H1 (cell line): ENCODE data around the gene DIS3L. TPM values are rescaled to one million over a fixed set of nuclear protein-coding genes. Genes with fewer than 3 reads are reported as not detected.

Experiments used
- CTCF ChIA-PET: fragments of 300-600 bp; sonication (Branson Sonifier 250); formaldehyde crosslinking; loops from one replicate; lab custom pipeline; 2021; ENCODE audit not compliant: partially characterized antibody; lab: Charles Lee
- POLR2A ChIA-PET: fragments of 300-600 bp; sonication (Branson Sonifier 250); formaldehyde crosslinking; loops from one replicate; lab custom pipeline; 2021; ENCODE audit warnings: inconsistent platforms; ENCODE audit not compliant: partially characterized antibody; lab: Charles Lee
- DNase-seq, 2 experiments: peaks; one replicate each; pipeline versions ENCODE4 v3.0.0 to v3.0.0-alpha.2; 2010 to 2022; ENCODE audit warnings: low spot score in 2 of 2, low read depth in 1 of 2, mixed read lengths in 1 of 2
- FAIRE-seq: peaks from 2 replicates; lab custom pipeline; 2011; peaks lifted over from hg19 to GRCh38; lab: Jason Lieb, UNC
- H2AFZ ChIP-seq: 2 replicates; pipeline ENCODE4 v1.8.1; 2012; ENCODE audit warnings: low read length, inconsistent platforms
- H2AK5ac ChIP-seq: 2 replicates; pipeline ENCODE4 v1.6.1; 2013; ENCODE audit warnings: low read depth, low read length
- H2BK120ac ChIP-seq: replicated peaks from 2 replicates; pipeline ENCODE3; 2013; ENCODE audit warnings: low read depth, low read length, inconsistent platforms
- H2BK12ac ChIP-seq: 2 replicates; pipeline ENCODE4 v1.6.1; 2013; ENCODE audit warnings: low read depth, low read length
- H2BK15ac ChIP-seq: 2 replicates; pipeline ENCODE4 v1.6.1; 2013; ENCODE audit warnings: low read length
- H2BK20ac ChIP-seq: 2 replicates; pipeline ENCODE4 v1.6.1; 2013; ENCODE audit warnings: low read length
- H2BK5ac ChIP-seq: 2 replicates; pipeline ENCODE4 v1.6.1; 2013; ENCODE audit warnings: low read depth, low read length
- H3K14ac ChIP-seq: 2 replicates; pipeline ENCODE4 v1.6.1; 2013; ENCODE audit warnings: inconsistent platforms; ENCODE audit not compliant: insufficient read length
- H3K18ac ChIP-seq: 2 replicates; pipeline ENCODE4 v1.6.1; 2013; ENCODE audit warnings: low read length; ENCODE audit errors: extremely low read depth
- H3K23ac ChIP-seq: 2 replicates; pipeline ENCODE4 v1.6.1; 2013; ENCODE audit warnings: inconsistent platforms; ENCODE audit not compliant: insufficient read length
- H3K23me2 ChIP-seq: 2 replicates; pipeline ENCODE4 v1.6.1; 2013; ENCODE audit warnings: low read depth, low read length
- H3K27ac ChIP-seq: 2 replicates; pipeline ENCODE4 v1.6.1; 2011; ENCODE audit warnings: low read depth, low read length, inconsistent platforms
- H3K27me3 ChIP-seq, 4 experiments: replicated peaks in 1 of 4; 1 replicate in 1 of 4; 2 replicates in 3 of 4; pipeline versions ENCODE4 v1.6.1 to v1.8.1; 2011 to 2013; ENCODE audit warnings: low read length in 3 of 4, mild to moderate bottlenecking in 3 of 4, inconsistent platforms in 2 of 4, mixed read lengths in 2 of 4, moderate library complexity in 1 of 4; ENCODE audit not compliant: control insufficient read depth in 3 of 4, insufficient read depth in 3 of 4; ENCODE audit errors: extremely low read depth in 1 of 4
- H3K36me3 ChIP-seq, 4 experiments: 2 replicates each; pipeline versions ENCODE4 v1.6.1 to v1.8.1; 2011 to 2013; ENCODE audit warnings: mild to moderate bottlenecking in 4 of 4, low read length in 3 of 4, moderate library complexity in 2 of 4, control low read depth in 1 of 4, inconsistent platforms in 1 of 4; ENCODE audit not compliant: insufficient read depth in 4 of 4, control insufficient read depth in 2 of 4
- H3K4ac ChIP-seq: replicated peaks from 2 replicates; pipeline ENCODE3; 2013; ENCODE audit warnings: low read length, low read depth, mixed read lengths, inconsistent platforms; ENCODE audit not compliant: insufficient read length
- H3K4me1 ChIP-seq, 4 experiments: replicated peaks in 1 of 4; 1 replicate in 1 of 4; 2 replicates in 3 of 4; pipeline versions ENCODE4 v1.6.1 to v1.8.1; 2011 to 2013; ENCODE audit warnings: low read length in 3 of 4, inconsistent platforms in 2 of 4, mixed read lengths in 1 of 4; ENCODE audit not compliant: insufficient read depth in 4 of 4, control insufficient read depth in 3 of 4
- H3K4me2 ChIP-seq, 2 experiments: 2 replicates each; pipeline versions ENCODE4 v1.6.1 to v1.8.1; 2011 to 2013; ENCODE audit warnings: low read depth in 2 of 2, low read length in 2 of 2, control low read depth in 1 of 2, inconsistent platforms in 1 of 2, mild to moderate bottlenecking in 1 of 2; ENCODE audit not compliant: insufficient read depth in 1 of 2
- H3K4me3 ChIP-seq, 4 experiments: fragments of 200-600, 300-600 bp in 1 of 4; sonication (generic), shearing (Covaris generic), sonication (Bioruptor Twin) in 1 of 4; 2 replicates each; pipeline versions ENCODE4 v1.5.1 to v1.8.1; 2011 to 2016; ENCODE audit warnings: low read length in 4 of 4, low read depth in 3 of 4, control low read depth in 2 of 4, inconsistent platforms in 2 of 4, mild to moderate bottlenecking in 2 of 4, mixed read lengths in 1 of 4, moderate library complexity in 1 of 4; ENCODE audit not compliant: insufficient read depth in 2 of 4; ENCODE audit errors: extremely low read depth in 1 of 4
- H3K56ac ChIP-seq: replicated peaks from 2 replicates; pipeline ENCODE3; 2013; ENCODE audit warnings: low read depth, mild to moderate bottlenecking, mixed read lengths, low read length, inconsistent platforms; ENCODE audit not compliant: insufficient read length
- H3K79me1 ChIP-seq: 2 replicates; pipeline ENCODE4 v1.6.1; 2013; ENCODE audit warnings: low read depth, low read length, control low read depth
- H3K79me2 ChIP-seq, 2 experiments: 2 replicates each; pipeline versions ENCODE4 v1.6.1 to v1.8.1; 2012 to 2013; ENCODE audit warnings: low read length in 2 of 2, mild to moderate bottlenecking in 2 of 2, inconsistent platforms in 1 of 2; ENCODE audit not compliant: insufficient read depth in 2 of 2, control insufficient read depth in 1 of 2
- H3K9ac ChIP-seq, 4 experiments: replicated peaks in 1 of 4; 1 replicate in 1 of 4; 2 replicates in 3 of 4; pipeline versions ENCODE4 v1.6.1 to v1.8.1; 2011 to 2013; ENCODE audit warnings: low read depth in 3 of 4, low read length in 3 of 4, control low read depth in 2 of 4, mild to moderate bottlenecking in 2 of 4, moderate library complexity in 2 of 4, inconsistent platforms in 1 of 4; ENCODE audit errors: extremely low read depth in 1 of 4
- H3K9me3 ChIP-seq, 2 experiments: 2 replicates each; pipeline versions ENCODE4 v1.6.1 to v1.8.1; 2012 to 2013; ENCODE audit warnings: mild to moderate bottlenecking in 2 of 2, moderate library complexity in 2 of 2, control low read depth in 1 of 2, inconsistent platforms in 1 of 2, low read depth in 1 of 2, low read length in 1 of 2, mixed read lengths in 1 of 2; ENCODE audit not compliant: insufficient read depth in 2 of 2
- H4K20me1 ChIP-seq, 2 experiments: replicated peaks in 1 of 2; 2 replicates each; pipeline versions ENCODE3 to v1.8.1; 2011 to 2013; ENCODE audit warnings: inconsistent platforms in 2 of 2, low read length in 2 of 2, mild to moderate bottlenecking in 1 of 2; ENCODE audit not compliant: insufficient read depth in 2 of 2, control insufficient read depth in 1 of 2
- H4K5ac ChIP-seq: 2 replicates; pipeline ENCODE4 v1.6.1; 2013; ENCODE audit warnings: low read length, low read depth, mixed read lengths, inconsistent platforms; ENCODE audit not compliant: insufficient read length
- H4K8ac ChIP-seq: 2 replicates; pipeline ENCODE4 v1.8.0; 2013; ENCODE audit warnings: mild to moderate bottlenecking, moderate library complexity, low read length, inconsistent platforms; ENCODE audit not compliant: insufficient read depth; ENCODE audit errors: extremely low read depth
- H4K91ac ChIP-seq: replicated peaks from 2 replicates; pipeline ENCODE3; 2013; ENCODE audit warnings: low read length, mixed read lengths, inconsistent platforms; ENCODE audit not compliant: insufficient read length
- WGBS, 2 experiments: shearing (Covaris generic) in 1 of 2; methylation state at CpG; one replicate each; pipeline versions ENCODE4 v1.1.6 to v1.1.7; 2013 to 2015; ENCODE audit warnings: low lambda C conversion rate in 2 of 2, mixed read lengths in 2 of 2, inconsistent platforms in 1 of 2, low coverage in 1 of 2, missing lambda C conversion rate in 1 of 2; ENCODE audit not compliant: insufficient replicate concordance in 2 of 2, insufficient coverage in 1 of 2, insufficient read length in 1 of 2; ENCODE audit errors: extremely low coverage in 1 of 2, missing lambda C conversion rate in 1 of 2; 5-methylcytosine and 5-hydroxymethylcytosine counted together
- polyA plus RNA-seq, 7 experiments: library from polyadenylated mRNA; depleted of rRNA in 3 of 7; stranded (reverse) in 5 of 7; unstranded in 2 of 7; fragments of >200 nt in 5 of 7; fragments of 200-250 nt in 2 of 7; gene quantifications; 1 replicate in 5 of 7; 2 replicates in 1 of 7; 4 replicates in 1 of 7; pipeline versions ENCODE4 v1.2.1 to v1.2.3, GENCODE V29; 2011 to 2013; ENCODE audit warnings: missing spikeins in 2 of 7, mixed read lengths in 2 of 7
- total RNA-seq: library from RNA; stranded (reverse); fragmentation: NEBNext Ultra II Directional; extraction: Animal tissue kit (Norgen Biotek cat#: 25700); gene quantifications from 2 replicates; pipeline ENCODE4 v1.2.1, GENCODE V29; 2021

Gene DIS3L
- total and polyA plus RNA-seq, 2 of the 8 experiments (the other 6 are each of a cell fraction or from before 2014, with no cell fraction given), result 8.7 to 25.0 TPM

GRCh38 chr15:66292571-66293418 lies 573 bp upstream of the DIS3L start:
- ChIA-PET POLR2A (interaction anchor here (0.6 to 3.4 kb wide), 9 partner anchors 8 to 212 kb away, joined by 3 to 20 read pairs (median 4); partner anchors contain the start of genes RPL4, SNAPC5 and ZWILCH), CTCF (interaction anchor here (0.5 to 2.0 kb wide), 7 partner anchors 9 to 445 kb away, joined by 3 to 6 read pairs (median 4); no protein-coding TSS in a partner anchor)
- H2BK12ac ChIP-seq, result no peak overlapping the region; the same call in 1 of the 2 replicates
- DNase-seq (no peak), FAIRE-seq (no peak)
- H3K4me2 ChIP-seq, result peak overlapping the region; percentile 81 to 88
- H3K14ac ChIP-seq, result no peak overlapping the region
- 47% methylated on average over 22 of the region's 22 CpGs; no CpG with 5 or more reads in 1 of the 2 experiments for WGBS, 2 experiments
- no peaks in the 10 kb centered on the region; the same call in 1 of the 2 replicates for H3K79me1 ChIP-seq
- H3K23me2 ChIP-seq, result peaks cover 2% of the 10 kb centered on the region; the same call in 1 of the 2 replicates
- no peak overlapping the region for H3K4ac ChIP-seq
- peaks cover 0 to 4% of the 10 kb centered on the region in 2 experiments; a peak in 1 of 4 replicates for H3K79me2 ChIP-seq
- H3K4me1 ChIP-seq, result peaks cover 6 to 12% (median 7%) of the 10 kb centered on the region in 4 experiments; a peak in 6 of 7 replicates
- 0 out of 2 replicates have a peak overlapping the region, but pooled peaks have one; percentile 79 for H2BK5ac ChIP-seq
- no peaks in the 10 kb centered on the region for H3K9me3 ChIP-seq
- no peaks in the 10 kb centered on the region for H3K36me3 ChIP-seq
- peak overlapping the region; percentile 47 for H2BK120ac ChIP-seq
- peak overlapping the region; percentile 92 for H3K18ac ChIP-seq
- H4K8ac ChIP-seq, result peak overlapping the region; percentile 88
- H2BK20ac ChIP-seq, result no peak overlapping the region
- H3K27me3 ChIP-seq, result no peaks in the 10 kb centered on the region
- no peaks in the 10 kb centered on the region for H4K20me1 ChIP-seq
- H3K9ac ChIP-seq, result peak overlapping the region in 3 of 4 experiments; percentile 58 to 73 (median 69); a peak in 6 of 7 replicates
- H3K23ac ChIP-seq, result no peak overlapping the region
- H2BK15ac ChIP-seq, result peak overlapping the region; percentile 73; the same call in 1 of the 2 replicates
- peak overlapping the region; percentile 97 for H2AFZ ChIP-seq
- peak overlapping the region; percentile 42 for H3K56ac ChIP-seq
- H3K27ac ChIP-seq, result peak overlapping the region; percentile 65; the same call in 1 of the 2 replicates
- peak overlapping the region; percentile 27 for H4K5ac ChIP-seq
- no peak overlapping the region for H2AK5ac ChIP-seq
- peak overlapping the region; percentile 89 for H4K91ac ChIP-seq
- H3K4me3 ChIP-seq, result peak overlapping the region; percentile 54 to 73 (median 60)
